K562 (cell line): ENCODE results near the gene ABCC1. TPM values are rescaled to one million over a fixed set of nuclear protein-coding genes. Genes with fewer than 3 reads are reported as not detected.

Experiments used
- ATAC-seq: fragments of 200-7000 bp; cut with Tn5 transposase; 3 replicates; pipeline ENCODE4 v1.9.1; 2020; ENCODE audit warnings: moderate library complexity
- BruUV-seq: library from RNA; stranded (reverse); fragments of 400-500 nt; replicated peaks from 2 replicates; lab custom pipeline; 2021; lab: Mats Ljungman, UMichigan
- CTCF ChIA-PET: fragments of 300-600 bp; formaldehyde crosslinking; extraction: SDS; loops from one replicate; lab custom pipeline; 2021; ENCODE audit warnings: low intra/inter-chr PET ratio; lab: Yijun Ruan, JAX
- POLR2A ChIA-PET: fragments of 300-600, 350-650 bp; sonication (Branson Sonifier 250); formaldehyde crosslinking; extraction: SDS; loops from one replicate; lab custom pipeline; 2021; ENCODE audit warnings: antibody characterized with exemption, inconsistent platforms; lab: Yijun Ruan, JAX
- DNase-seq, 4 experiments: peaks; one replicate each; pipeline versions ENCODE4 v3.0.0 to v3.0.0-alpha.2; 2011 to 2018; ENCODE audit warnings: low spot score in 3 of 4, mixed read lengths in 3 of 4; ENCODE audit errors: extremely low read depth in 1 of 4
- FAIRE-seq: peaks from 2 replicates; lab custom pipeline; 2011; peaks lifted over from hg19 to GRCh38; lab: Jason Lieb, UNC
- H2AFZ ChIP-seq: 2 replicates; pipeline ENCODE4 v1.6.0; 2011; ENCODE audit warnings: low read depth, low read length, control low read depth, inconsistent platforms
- H3K27ac ChIP-seq: fragments of 200-600 bp; 3 replicates; pipeline ENCODE4 v1.8.0; 2011; ENCODE audit warnings: low read depth, mild to moderate bottlenecking, control low read depth, inconsistent platforms, low read length, moderate library complexity, mixed read lengths; ENCODE audit errors: extremely low read depth
- H3K27me3 ChIP-seq, 2 experiments: fragments of 300-600 bp in 1 of 2; 2 replicates in 1 of 2; 3 replicates in 1 of 2; pipeline versions ENCODE4 v1.6.0 to v1.8.0; 2011; ENCODE audit warnings: inconsistent platforms in 2 of 2, low read length in 2 of 2, mild to moderate bottlenecking in 1 of 2, mixed read lengths in 1 of 2, moderate library complexity in 1 of 2; ENCODE audit not compliant: control insufficient read depth in 2 of 2, insufficient read depth in 2 of 2
- H3K36me3 ChIP-seq: fragments of 300-600 bp; 3 replicates; pipeline ENCODE4 v1.8.0; 2011; ENCODE audit warnings: mild to moderate bottlenecking, low read length, inconsistent platforms; ENCODE audit not compliant: control insufficient read depth, insufficient read depth
- H3K4me1 ChIP-seq, 2 experiments: fragments of 200-600 bp in 1 of 2; replicated peaks in 1 of 2; 2 replicates in 1 of 2; 3 replicates in 1 of 2; pipeline versions ENCODE4 v1.5.1 to v1.8.0; 2011; ENCODE audit warnings: inconsistent platforms in 2 of 2, low read length in 2 of 2, mild to moderate bottlenecking in 1 of 2, mixed read lengths in 1 of 2, moderate library complexity in 1 of 2; ENCODE audit not compliant: control insufficient read depth in 2 of 2, insufficient read depth in 2 of 2
- H3K4me2 ChIP-seq: 2 replicates; pipeline ENCODE4 v1.6.1; 2011; ENCODE audit warnings: low read length, control low read depth, inconsistent platforms, mixed read lengths; ENCODE audit not compliant: insufficient read depth
- H3K4me3 ChIP-seq: fragments of 200-600 bp; sonication (generic), shearing (Covaris generic); 2 replicates; pipeline ENCODE4 v1.5.1; 2016; ENCODE audit warnings: control low read depth, inconsistent platforms
- H3K79me2 ChIP-seq: fragments of 200-600 bp; 3 replicates; pipeline ENCODE4 v1.8.0; 2011; ENCODE audit warnings: low read length, inconsistent platforms; ENCODE audit not compliant: control insufficient read depth, insufficient read depth
- H3K9ac ChIP-seq, 2 experiments: 2 replicates each; pipeline versions ENCODE4 v1.6.0 to v1.6.1; 2011; ENCODE audit warnings: low read depth in 2 of 2, low read length in 2 of 2, control low read depth in 1 of 2, inconsistent platforms in 1 of 2, mild to moderate bottlenecking in 1 of 2, mixed read lengths in 1 of 2; ENCODE audit not compliant: insufficient read depth in 1 of 2
- H3K9me1 ChIP-seq: one replicate; pipeline ENCODE4 v1.6.0; 2011; ENCODE audit warnings: inconsistent platforms, mild to moderate bottlenecking, low read length, moderate library complexity; ENCODE audit not compliant: control insufficient read depth, insufficient read depth
- H3K9me3 ChIP-seq: replicated peaks from 2 replicates; pipeline ENCODE4 v1.5.1; 2011; ENCODE audit warnings: low read depth, low read length, inconsistent platforms; ENCODE audit not compliant: control insufficient read depth, insufficient read depth
- H4K20me1 ChIP-seq: replicated peaks from 2 replicates; pipeline ENCODE4 v1.6.1; 2011; ENCODE audit warnings: low read length, inconsistent platforms, mixed read lengths; ENCODE audit not compliant: control insufficient read depth, insufficient read depth
- ESRRB ChIP-seq: fragments of 250-450 bp; sonication (Bioruptor Pico); IDR thresholded peaks from 2 replicates; pipeline ENCODE4 v1.5.0; 2020; ENCODE audit warnings: mild to moderate bottlenecking, moderate library complexity, borderline replicate concordance
- IRF2 ChIP-seq: sonication (generic); formaldehyde crosslinking; IDR thresholded peaks from 2 replicates; pipeline ENCODE4 v1.8.1; 2022; ENCODE audit warnings: mild to moderate bottlenecking, missing genetic modification reagents
- NFYB ChIP-seq: IDR thresholded peaks from 2 replicates; pipeline ENCODE4 v1.6.1; 2011; ENCODE audit warnings: mild to moderate bottlenecking, moderate library complexity; ENCODE audit not compliant: insufficient read length; ENCODE audit errors: extremely low read depth
- PTTG1 ChIP-seq: fragments of 450-650 bp; IDR thresholded peaks from 2 replicates; pipeline ENCODE4 v1.6.1; 2016; ENCODE audit warnings: low read depth, mild to moderate bottlenecking, missing genetic modification characterization, missing compliant biosample characterization
- RBM25 ChIP-seq: fragments of 200-400 bp; formaldehyde crosslinking; IDR thresholded peaks from 2 replicates; pipeline ENCODE4 v1.6.1; 2018; ENCODE audit warnings: low read length, low read depth, moderate library complexity; ENCODE audit not compliant: severe bottlenecking
- RFX1 ChIP-seq: fragments of 450-650 bp; IDR thresholded peaks from 2 replicates; pipeline ENCODE4 v1.6.1; 2016; ENCODE audit warnings: mild to moderate bottlenecking, moderate library complexity
- RUNX1 ChIP-seq: sonication (generic); IDR thresholded peaks from 2 replicates; pipeline ENCODE4 v1.6.1; 2016; ENCODE audit warnings: antibody characterized with exemption, low read depth
- SMAD2 ChIP-seq: fragments of 150-350 bp; IDR thresholded peaks from 2 replicates; pipeline ENCODE4 v1.6.1; 2014; ENCODE audit warnings: low read depth, mild to moderate bottlenecking, low read length
- TAF7 ChIP-seq: fragments of 450-650 bp; IDR thresholded peaks from 2 replicates; pipeline ENCODE4 v1.6.1; 2016; ENCODE audit warnings: missing genetic modification characterization, missing compliant biosample characterization
- TBP ChIP-seq: optimal IDR thresholded peaks from 2 replicates; pipeline ENCODE3; 2011; ENCODE audit warnings: low read depth, low read length, improper control_type of control experiment
- ZFP30 ChIP-seq: fragments of 250-450 bp; sonication (Bioruptor Pico); IDR thresholded peaks from 2 replicates; pipeline ENCODE4 v1.8.0; 2022; ENCODE audit warnings: moderate library complexity, mild to moderate bottlenecking, inconsistent platforms, borderline replicate concordance
- WGBS: fragments of 100-300 bp; shearing (Covaris generic); methylation state at CpG from one replicate; pipeline ENCODE4 v1.1.6; 2016; ENCODE audit warnings: low coverage, mixed read lengths; ENCODE audit not compliant: insufficient coverage; ENCODE audit errors: missing lambda C conversion rate; 5-methylcytosine and 5-hydroxymethylcytosine counted together
- in situ Hi-C: fragments of 300-500 bp; cut with MboI; formaldehyde crosslinking; loops from 4 replicates; pipeline ENCODE4 v1.15.0; 2018; ENCODE audit warnings: inconsistent platforms, mixed read lengths
- intact Hi-C: fragments of 100-400 bp; cut with micrococcal nuclease; formaldehyde crosslinking; loops from 2 replicates; pipeline ENCODE4 v1.14.2; 2022
- polyA plus RNA-seq, 8 experiments: library from polyadenylated mRNA; depleted of rRNA in 4 of 8; stranded (reverse) in 5 of 8; unstranded in 3 of 8; fragments of >200 nt; fragmentation: Nextera tagmentation in 2 of 8; fragmentation: Illumina TruSeq in 1 of 8; extraction: Ambion mirVana in 2 of 8; extraction: Trizol in 1 of 8; gene quantifications; 2 replicates each; pipeline versions ENCODE4 v1.2.1 to v1.2.3, GENCODE V29; 2011 to 2014; ENCODE audit warnings: inconsistent platforms in 1 of 8, missing spikeins in 1 of 8
- total RNA-seq, 7 experiments: library from RNA; depleted of rRNA in 6 of 7; stranded (reverse); fragments of >200 nt in 6 of 7; fragmentation: Illumina TruSeq in 2 of 7; extraction: Trizol in 2 of 7; gene quantifications; 2 replicates each; pipeline versions ENCODE4 v1.2.1 to v1.2.3, GENCODE V29; 2011 to 2021; ENCODE audit warnings: low replicate concordance in 1 of 7
- TF ChIP-seq, protein P1 (sequence below): fragments of 450-650 bp; IDR thresholded peaks from 2 replicates; pipeline ENCODE4 v1.6.1; 2016; ENCODE audit warnings: low read depth

The ABCC1 gene
- total and polyA plus RNA-seq, 9 of the 15 experiments (the other 6 are each of a cell fraction or from before 2014, with no cell fraction given): 3.9 to 41.6 (median 10.0) TPM

GRCh38 chr16:16109453-16110110, 160.2 kb downstream of the ABCC1 start:
- WGBS: 78% methylated on average over 8 of the region's 8 CpGs
- Histone ChIP-seq H3K27me3 (no peaks in the 10 kb centered on the region), H3K9ac (no peak overlapping the region; a peak in 1 of 4 replicates), H3K4me2 (no peak overlapping the region), H3K9me1 (no peaks in the 10 kb centered on the region), H3K79me2 (no peaks in the 10 kb centered on the region), H2AFZ (no peak overlapping the region), H3K4me1 (no peaks in the 10 kb centered on the region), H3K27ac (no peak overlapping the region)
- DNase-seq (no peak), ATAC-seq (no peak), FAIRE-seq (no peak)
- ChIA-PET CTCF (no interaction called here), POLR2A (no interaction called here)
- in situ Hi-C loops (no loop called here), intact Hi-C loops (no loop called here)
- BruUV-seq: no TSS peak
- TF ChIP-seq, protein P1, sequence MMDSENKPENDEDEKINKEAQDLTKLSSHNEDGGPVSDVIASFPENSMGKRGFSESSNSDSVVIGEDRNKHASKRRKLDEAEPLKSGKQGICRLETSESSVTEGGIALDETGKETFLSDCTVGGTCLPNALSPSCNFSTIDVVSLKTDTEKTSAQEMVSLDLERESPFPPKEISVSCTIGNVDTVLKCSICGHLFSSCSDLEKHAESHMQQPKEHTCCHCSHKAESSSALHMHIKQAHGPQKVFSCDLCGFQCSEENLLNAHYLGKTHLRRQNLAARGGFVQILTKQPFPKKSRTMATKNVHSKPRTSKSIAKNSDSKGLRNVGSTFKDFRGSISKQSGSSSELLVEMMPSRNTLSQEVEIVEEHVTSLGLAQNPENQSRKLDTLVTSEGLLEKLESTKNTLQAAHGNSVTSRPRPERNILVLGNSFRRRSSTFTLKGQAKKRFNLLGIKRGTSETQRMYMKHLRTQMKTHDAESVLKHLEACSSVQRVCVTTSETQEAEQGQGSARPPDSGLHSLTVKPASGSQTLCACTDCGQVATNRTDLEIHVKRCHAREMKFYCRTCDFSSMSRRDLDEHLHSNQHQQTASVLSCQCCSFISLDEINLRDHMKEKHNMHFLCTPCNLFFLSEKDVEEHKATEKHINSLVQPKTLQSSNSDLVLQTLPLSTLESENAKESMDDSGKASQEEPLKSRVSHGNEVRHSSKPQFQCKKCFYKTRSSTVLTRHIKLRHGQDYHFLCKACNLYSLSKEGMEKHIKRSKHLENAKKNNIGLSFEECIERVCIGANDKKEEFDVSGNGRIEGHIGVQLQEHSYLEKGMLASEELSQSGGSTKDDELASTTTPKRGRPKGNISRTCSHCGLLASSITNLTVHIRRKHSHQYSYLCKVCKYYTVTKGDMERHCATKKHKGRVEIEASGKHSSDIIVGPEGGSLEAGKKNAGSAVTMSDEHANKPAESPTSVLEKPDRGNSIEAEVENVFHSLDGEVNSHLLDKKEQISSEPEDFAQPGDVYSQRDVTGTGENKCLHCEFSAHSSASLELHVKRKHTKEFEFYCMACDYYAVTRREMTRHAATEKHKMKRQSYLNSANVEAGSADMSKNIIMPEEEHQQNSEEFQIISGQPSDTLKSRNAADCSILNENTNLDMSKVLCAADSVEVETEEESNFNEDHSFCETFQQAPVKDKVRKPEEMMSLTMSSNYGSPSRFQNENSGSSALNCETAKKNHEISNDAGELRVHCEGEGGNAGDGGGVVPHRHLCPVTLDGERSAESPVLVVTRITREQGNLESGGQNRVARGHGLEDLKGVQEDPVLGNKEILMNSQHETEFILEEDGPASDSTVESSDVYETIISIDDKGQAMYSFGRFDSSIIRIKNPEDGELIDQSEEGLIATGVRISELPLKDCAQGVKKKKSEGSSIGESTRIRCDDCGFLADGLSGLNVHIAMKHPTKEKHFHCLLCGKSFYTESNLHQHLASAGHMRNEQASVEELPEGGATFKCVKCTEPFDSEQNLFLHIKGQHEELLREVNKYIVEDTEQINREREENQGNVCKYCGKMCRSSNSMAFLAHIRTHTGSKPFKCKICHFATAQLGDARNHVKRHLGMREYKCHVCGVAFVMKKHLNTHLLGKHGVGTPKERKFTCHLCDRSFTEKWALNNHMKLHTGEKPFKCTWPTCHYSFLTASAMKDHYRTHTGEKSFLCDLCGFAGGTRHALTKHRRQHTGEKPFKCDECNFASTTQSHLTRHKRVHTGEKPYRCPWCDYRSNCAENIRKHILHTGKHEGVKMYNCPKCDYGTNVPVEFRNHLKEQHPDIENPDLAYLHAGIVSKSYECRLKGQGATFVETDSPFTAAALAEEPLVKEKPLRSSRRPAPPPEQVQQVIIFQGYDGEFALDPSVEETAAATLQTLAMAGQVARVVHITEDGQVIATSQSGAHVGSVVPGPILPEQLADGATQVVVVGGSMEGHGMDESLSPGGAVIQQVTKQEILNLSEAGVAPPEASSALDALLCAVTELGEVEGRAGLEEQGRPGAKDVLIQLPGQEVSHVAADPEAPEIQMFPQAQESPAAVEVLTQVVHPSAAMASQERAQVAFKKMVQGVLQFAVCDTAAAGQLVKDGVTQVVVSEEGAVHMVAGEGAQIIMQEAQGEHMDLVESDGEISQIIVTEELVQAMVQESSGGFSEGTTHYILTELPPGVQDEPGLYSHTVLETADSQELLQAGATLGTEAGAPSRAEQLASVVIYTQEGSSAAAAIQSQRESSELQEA: no peak
- TF ChIP-seq ZFP30 (CRISPR knock-in tag): no peak
- no peak for TF ChIP-seq TBP
- TF ChIP-seq RFX1: peak; percentile 67
- TF ChIP-seq IRF2 (CRISPR knock-in tag): no peak
- no peak for TF ChIP-seq ESRRB (CRISPR knock-in tag)
- TF ChIP-seq SMAD2: no peak
- TF ChIP-seq NFYB: no peak
- TF ChIP-seq TAF7 (tag): no peak
- no peak for TF ChIP-seq PTTG1
- no peak for TF ChIP-seq RUNX1
- peak; percentile 45 for TF ChIP-seq RBM25
- TF ChIP-seq, all 486 proteins: peak for 2
- peaks cover 73% of the 10 kb centered on the region for H3K36me3 ChIP-seq
- H4K20me1 ChIP-seq: no peaks in the 10 kb centered on the region
- H3K4me3 ChIP-seq: no peak overlapping the region
- H3K9me3 ChIP-seq: no peaks in the 10 kb centered on the region; the same call in 1 of the 2 replicates
